Testis (tissue), 3 donors: ENCODE results near the gene ZNF841. TPM values are rescaled to one million over a fixed set of nuclear protein-coding genes. Genes with fewer than 3 reads are reported as not detected.
"Not testable (repeated sequence)": the region's sequence is repeated elsewhere in the genome, so short reads cannot be mapped to it uniquely, and the experiment has no call there.

Experiments used
- DNase-seq: peaks from one replicate; pipeline ENCODE4 v3.0.0-alpha.2; 2019
- H3K27ac ChIP-seq, 2 donors: fragments of 200-600 bp; sonication (generic); one replicate each; pipeline ENCODE4 v1.5.1; 2019
- H3K27me3 ChIP-seq: fragments of 200-600 bp; sonication (generic); one replicate; pipeline ENCODE4 v1.5.1; 2019
- H3K36me3 ChIP-seq: fragments of 200-600 bp; sonication (generic); one replicate; pipeline ENCODE4 v1.5.1; 2017; ENCODE audit warnings: low read depth; ENCODE audit errors: missing control alignments
- H3K4me1 ChIP-seq: fragments of 200-600 bp; sonication (generic); one replicate; pipeline ENCODE4 v1.5.1; 2019
- H3K4me3 ChIP-seq, 2 donors: fragments of 200-600 bp; sonication (generic); one replicate each; pipeline ENCODE4 v1.5.1; 2017 to 2019
- H3K9me3 ChIP-seq: fragments of 200-600 bp; sonication (generic); one replicate; pipeline ENCODE4 v1.5.1; 2017
- CTCF ChIP-seq, 3 experiments: fragments of 450-650 bp in 2 of 3; fragments of 200-600 bp in 1 of 3; sonication (generic) in 1 of 3; IDR thresholded peaks; one replicate each; pipeline ENCODE4 v1.5.1; 2016 to 2019; ENCODE audit warnings: antibody characterized with exemption in 3 of 3, mild to moderate bottlenecking in 2 of 3, moderate library complexity in 1 of 3
- POLR2A ChIP-seq: fragments of 450-650 bp; IDR thresholded peaks from one replicate; pipeline ENCODE4 v1.6.1; 2017; ENCODE audit warnings: antibody characterized with exemption, mild to moderate bottlenecking, moderate library complexity
- WGBS, 2 donors: methylation state at CpG; one replicate each; pipeline ENCODE4 v1.1.5; 2018; 5-methylcytosine and 5-hydroxymethylcytosine counted together
- intact Hi-C: fragments of 100-400 bp; cut with DNase I; formaldehyde crosslinking; loops from one replicate; pipeline ENCODE4 v1.15.1; 2023; ENCODE audit warnings: low total_unique reads
- polyA plus RNA-seq: library from polyadenylated mRNA; stranded (reverse); fragments of 350-450 nt; fragmentation: Illumina TruSeq; extraction: RNeasy Lipid Tissue Mini Kit (QIAGEN cat#74804); gene quantifications from one replicate; pipeline ENCODE4 v1.2.3, GENCODE V29; 2014; ENCODE audit warnings: low read depth, low replicate concordance; ENCODE audit not compliant: insufficient read depth
- total RNA-seq, 2 donors: library from RNA; depleted of rRNA; stranded (reverse); fragments of >200 nt; gene quantifications; one replicate each; pipeline ENCODE4 v1.2.3, GENCODE V29; 2016

Gene ZNF841
- total and polyA plus RNA-seq, 3 donors from 2014 or later, result 8.5 to 27.0 (median 26.9) TPM

- H3K27me3 ChIP-seq, result no peaks in the 10 kb centered on the region
- no peaks in the 10 kb centered on the region for H3K9me3 ChIP-seq
- H3K36me3 ChIP-seq, result peaks cover 6% of the 10 kb centered on the region
These were observed 25.9 kb downstream of the ZNF841 start for GRCh38 chr19:52069653-52070052.

GRCh38 chr19:52066258-52066863 lies 29.2 kb downstream of the ZNF841 start:
- no peak overlapping the region for H3K4me3 ChIP-seq
- H3K27ac ChIP-seq, result no peak overlapping the region
- no peaks in the 10 kb centered on the region for H3K9me3 ChIP-seq
- intact Hi-C loops, result no loop called here
- peaks cover 6% of the 10 kb centered on the region for H3K36me3 ChIP-seq
- no peaks in the 10 kb centered on the region for H3K4me1 ChIP-seq
- H3K27me3 ChIP-seq, result no peaks in the 10 kb centered on the region
- 96 to 97% methylated on average over 6 of the region's 6 CpGs for WGBS, 2 donors
- no peak for DNase-seq
- TF ChIP-seq CTCF (IDR thresholded peaks at IDR 0.05), result no peak
- TF ChIP-seq POLR2A, result no peak

More at GRCh38 chr19:52069653-52070052, 25.9 kb downstream of the ZNF841 start:
- intact Hi-C loops, result no loop called here
- H3K4me1 ChIP-seq, result no peaks in the 10 kb centered on the region
- DNase-seq, result no peak
- no peak overlapping the region for H3K27ac ChIP-seq
- WGBS, 2 donors, result 88 to 90% methylated on average over 2 of the region's 2 CpGs
- H3K4me3 ChIP-seq, result no peak overlapping the region
- no peak for TF ChIP-seq POLR2A
- TF ChIP-seq CTCF (IDR thresholded peaks at IDR 0.05), result no peak

GRCh38 chr19:52065399-52065798 lies 30.2 kb downstream of the ZNF841 start:
- TF ChIP-seq POLR2A (no peak), CTCF (IDR thresholded peaks at IDR 0.05) (no peak)
- Histone ChIP-seq H3K36me3 (peaks cover 6% of the 10 kb centered on the region), H3K9me3 (no peaks in the 10 kb centered on the region), H3K4me3 (no peak overlapping the region), H3K4me1 (no peaks in the 10 kb centered on the region), H3K27ac (no peak overlapping the region), H3K27me3 (no peaks in the 10 kb centered on the region)
- intact Hi-C loops, result no loop called here
- no peak for DNase-seq
- WGBS, 2 donors, result 96 to 97% methylated on average over 6 of the region's 6 CpGs

- not testable (repeated sequence) for H3K9me3 ChIP-seq, H3K36me3 ChIP-seq
- WGBS, 2 donors, result 97 to 100% methylated on average over 3 of the region's 3 CpGs
These were observed 39.1 kb downstream of the ZNF841 start for GRCh38 chr19:52056480-52056879.

GRCh38 chr19:52051736-52052135 lies 43.8 kb downstream of the ZNF841 start:
- 54 to 89% methylated on average over 1 of the region's 1 CpG for WGBS, 2 donors

More at GRCh38 chr19:52056480-52056879, 39.1 kb downstream of the ZNF841 start:
- DNase-seq, H3K27ac ChIP-seq, intact Hi-C loops, H3K27me3 ChIP-seq, H3K4me3 ChIP-seq, H3K4me1 ChIP-seq: not testable (repeated sequence)

More at GRCh38 chr19:52051736-52052135, 43.8 kb downstream of the ZNF841 start:
- H3K9me3 ChIP-seq, DNase-seq, H3K36me3 ChIP-seq, H3K4me1 ChIP-seq, H3K27ac ChIP-seq, H3K27me3 ChIP-seq, H3K4me3 ChIP-seq, intact Hi-C loops: not testable (repeated sequence)
